Measurements from ENCODE around the gene SMIM5.
"Not testable (repeated sequence)": the region's sequence is repeated elsewhere in the genome, so short reads cannot be mapped to it uniquely, and the experiment has no call there.

The SMIM5 gene

GRCh38 chr17:75632863-75633485 lies at the start of gene SMIM5:
Gene SMIM5 (plus strand): TSS chr17:75633434. CDS start chr17:75640202, 6,768 bp downstream.
- peak; percentile 61 to 77 for DNase-seq (ENCODE audit: low read depth in 2 of 2)

DNA sequence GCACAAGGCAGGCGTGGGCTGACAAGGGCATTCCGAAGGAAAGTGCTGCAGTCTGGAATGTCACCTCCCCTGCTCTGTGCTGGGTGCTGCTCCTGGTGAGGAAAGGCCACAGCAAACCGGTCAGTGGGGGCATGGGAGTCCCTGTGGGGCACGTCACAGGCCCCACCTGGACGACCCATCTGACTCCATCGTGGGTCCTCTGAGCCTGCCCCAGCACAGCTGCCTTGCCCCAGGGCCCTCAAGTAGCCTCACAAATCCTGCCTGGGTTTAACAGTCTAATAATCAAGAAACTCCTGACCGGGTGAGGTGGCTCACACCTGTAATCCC lies 48.4 kb upstream of the SMIM5 start:
- DNase-seq (ENCODE audit: low read depth in 2 of 2) = no peak

- DNase-seq (ENCODE audit: low read depth in 2 of 2) = peak in 1 of 2 donors; percentile 32
Observed at GRCh38 chr17:75587675-75588595, 45.3 kb upstream of the SMIM5 start, which contains the start of gene MYO15B. Gene MYO15B (plus strand): TSS chr17:75587800. CDS start chr17:75588058, 258 bp downstream.

- DNase-seq (ENCODE audit: low read depth in 2 of 2) = no peak
Observed at GRCh38 chr17:75588596-75589011, 44.6 kb upstream of the SMIM5 start.

DNA sequence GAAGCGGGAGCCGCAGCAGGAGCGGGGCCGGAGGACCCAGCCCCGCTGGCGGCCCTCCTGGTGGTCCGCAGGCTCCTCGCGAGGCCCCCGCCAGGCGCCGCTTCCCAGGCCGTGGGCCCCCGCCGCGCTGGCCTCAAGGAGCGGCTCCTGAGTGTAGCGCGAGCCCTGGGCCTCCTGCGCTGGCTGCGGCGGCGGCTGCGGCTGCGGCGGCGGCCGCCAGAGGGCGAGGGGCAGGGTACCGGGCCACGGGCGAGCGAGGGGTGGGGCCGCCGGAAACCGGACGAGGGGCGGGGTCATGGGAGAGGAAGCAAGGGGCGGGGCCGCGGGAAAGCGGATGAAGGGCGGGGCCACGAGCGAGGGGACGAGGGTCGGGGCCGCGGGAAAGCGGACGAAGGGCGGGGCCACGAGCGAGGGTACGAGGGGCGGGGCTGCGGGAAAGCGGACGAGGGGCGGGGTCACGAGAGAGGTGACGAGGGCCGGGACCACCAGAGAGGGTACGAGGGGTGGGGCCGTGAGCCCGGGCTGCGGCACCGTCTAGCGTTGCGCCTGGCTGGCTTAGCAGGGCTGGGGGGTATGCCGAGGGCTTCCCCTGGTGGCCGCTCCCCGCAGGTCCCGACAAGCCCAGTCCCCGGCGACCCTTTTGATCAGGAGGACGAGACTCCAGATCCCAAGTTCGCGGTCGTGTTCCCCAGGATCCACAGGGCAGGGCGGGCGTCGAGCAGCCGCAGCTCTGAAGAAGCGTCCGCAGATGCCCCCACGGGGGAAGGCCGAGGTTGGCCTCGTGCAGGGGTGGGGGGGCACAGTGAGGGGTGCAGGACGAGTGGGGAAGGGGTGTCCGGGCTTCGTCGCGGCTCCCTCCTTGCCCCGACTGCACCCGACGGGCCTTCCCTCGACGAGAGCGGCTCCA lies 44.0 kb upstream of the SMIM5 start:
- DNase-seq (ENCODE audit: low read depth in 2 of 2) = peak; percentile 94 to 99

DNA sequence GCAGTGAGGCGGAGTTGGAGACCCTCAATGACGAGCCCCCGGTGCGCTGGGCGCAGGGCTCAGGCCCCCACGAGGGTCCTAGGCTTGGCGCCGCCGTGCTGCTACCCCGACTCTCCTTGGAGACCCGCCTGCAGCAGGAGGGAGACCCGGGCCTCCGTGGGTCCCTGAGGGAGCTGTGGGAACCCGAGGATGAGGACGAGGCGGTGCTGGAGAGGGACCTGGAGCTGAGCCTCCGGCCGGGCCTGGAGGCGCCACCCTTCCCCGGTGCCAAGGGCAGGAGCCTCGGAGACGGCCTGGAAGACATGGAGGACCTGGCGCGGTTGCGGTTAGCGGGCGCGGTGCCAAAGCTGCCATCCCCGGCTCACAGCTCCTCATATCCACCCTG lies 43.3 kb upstream of the SMIM5 start:
- DNase-seq (ENCODE audit: low read depth in 2 of 2) = no peak

DNA sequence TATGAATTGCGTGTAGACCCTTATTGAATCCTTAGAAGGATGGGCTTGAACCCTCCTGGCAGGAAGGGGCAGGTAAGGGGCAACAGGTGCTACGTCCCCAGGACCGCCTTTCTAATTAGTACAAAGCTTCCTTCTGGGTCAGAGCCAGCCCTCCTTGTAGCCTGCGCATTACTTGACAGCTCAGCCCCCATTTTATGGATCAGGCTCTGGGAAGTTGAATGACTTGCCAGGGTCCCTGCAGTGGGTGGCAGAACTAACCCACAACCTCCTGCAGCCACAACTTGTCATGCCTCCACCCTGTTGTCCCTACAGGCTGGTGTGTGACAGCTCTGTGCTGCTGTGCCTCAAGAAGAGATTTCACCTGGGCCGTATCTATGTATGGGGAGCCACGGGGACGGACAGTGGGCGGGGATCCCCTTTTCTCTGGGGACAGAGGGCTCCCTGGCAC lies 42.9 kb upstream of the SMIM5 start:
- no peak for DNase-seq (ENCODE audit: low read depth in 2 of 2)

DNA sequence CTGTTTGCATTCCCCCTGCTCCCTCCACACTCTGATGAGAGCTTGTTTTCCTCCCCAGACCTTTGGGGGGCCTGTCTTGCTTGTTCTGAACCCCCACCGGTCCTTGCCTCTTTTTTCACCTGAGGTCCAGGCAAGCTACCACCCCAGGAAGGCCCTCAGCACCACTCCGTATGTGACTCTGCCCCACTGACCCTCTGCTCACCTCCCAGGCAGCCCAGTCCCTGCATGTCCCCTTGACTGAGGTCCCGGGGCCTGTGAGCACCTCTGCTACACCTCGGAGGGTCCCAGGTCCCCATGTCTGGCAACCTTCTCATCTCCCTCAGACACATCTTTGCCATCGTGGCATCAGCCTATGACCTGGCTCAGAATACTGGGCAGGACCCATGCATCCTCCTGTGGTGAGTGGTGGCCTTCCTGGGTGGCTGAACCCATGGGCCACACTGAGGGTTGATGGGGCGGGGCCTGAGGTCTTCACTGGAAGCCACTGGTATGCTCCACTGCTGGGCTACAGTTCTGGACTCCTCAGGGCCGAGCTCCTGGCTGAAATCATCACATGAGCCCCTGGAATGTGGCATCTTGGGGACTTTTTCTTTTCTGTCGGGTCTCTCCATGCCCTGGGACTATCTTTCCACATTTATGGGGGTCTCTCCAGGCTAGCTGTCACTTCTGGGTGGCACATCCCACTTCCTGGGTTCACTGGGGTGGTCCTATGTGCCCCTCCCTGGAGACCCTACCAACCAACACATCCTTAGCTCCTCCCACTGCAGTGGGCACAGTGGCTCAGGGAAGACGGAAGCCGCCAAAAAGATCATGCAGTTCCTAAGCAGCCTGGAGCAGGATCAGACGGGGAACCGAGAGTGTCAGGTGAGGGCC lies 42.1 kb upstream of the SMIM5 start:
- no peak for DNase-seq (ENCODE audit: low read depth in 2 of 2)

GRCh38 chr17:75591722-75592302 lies 41.4 kb upstream of the SMIM5 start:
- DNase-seq (ENCODE audit: low read depth in 2 of 2) = no peak

- no peak for DNase-seq (ENCODE audit: low read depth in 2 of 2)
Observed at GRCh38 chr17:75592348-75593020, 40.8 kb upstream of the SMIM5 start.

DNA sequence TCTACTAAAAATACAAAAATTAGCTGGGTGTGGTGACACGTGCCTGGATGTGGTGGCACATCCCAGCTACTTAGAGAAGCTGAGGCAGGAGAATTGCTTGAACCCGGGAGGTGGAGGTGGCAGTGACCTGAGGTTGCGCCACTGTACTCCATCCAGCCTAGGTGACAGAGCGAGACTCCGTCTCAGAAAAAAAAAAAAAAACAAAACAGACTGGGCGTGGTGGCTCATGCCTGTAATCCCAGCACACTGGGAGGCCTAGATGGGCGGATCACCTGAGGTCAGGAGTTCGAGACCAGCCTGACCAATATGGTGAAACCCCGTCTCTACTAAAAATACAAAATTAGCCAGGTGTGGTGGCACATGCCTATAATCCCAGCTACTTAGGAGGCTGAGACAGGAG lies 39.8 kb upstream of the SMIM5 start:
- DNase-seq (ENCODE audit: low read depth in 2 of 2) = not testable (repeated sequence)

- no peak for DNase-seq (ENCODE audit: low read depth in 2 of 2)
Observed at GRCh38 chr17:75594499-75595283, 38.5 kb upstream of the SMIM5 start.

DNA sequence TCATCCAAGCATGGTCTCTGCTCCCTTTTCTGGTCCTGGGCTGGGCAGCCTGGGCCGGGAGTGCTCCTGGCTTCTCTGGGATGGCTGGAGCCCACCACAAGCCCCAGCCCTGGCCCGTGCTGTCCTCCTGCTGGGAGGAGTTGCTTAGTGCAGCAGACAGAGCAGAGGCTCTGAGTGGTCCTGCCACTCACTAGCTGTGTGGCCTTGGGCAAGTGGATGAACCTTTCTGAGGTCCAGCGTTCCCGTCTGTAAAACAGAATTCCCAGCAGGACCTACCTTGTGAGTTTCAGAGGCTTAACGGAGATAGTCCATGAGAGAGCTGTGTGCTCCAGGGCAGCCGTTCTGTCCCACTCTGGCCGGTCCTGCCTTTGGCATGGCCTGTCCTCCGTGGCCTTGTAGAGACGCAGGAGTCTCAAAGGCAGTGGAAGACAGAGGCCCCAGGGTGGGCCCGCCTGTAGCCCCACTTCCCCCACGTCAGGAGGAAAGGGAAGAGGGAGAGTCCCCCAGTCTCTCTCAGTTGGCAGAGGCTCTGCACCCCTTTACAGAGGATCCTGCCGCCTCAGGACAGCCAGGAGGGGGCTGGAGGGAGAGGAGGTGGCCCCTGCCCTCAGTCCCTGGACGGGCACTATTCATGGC lies 37.8 kb upstream of the SMIM5 start:
- DNase-seq (ENCODE audit: low read depth in 2 of 2) = no peak

- no peak for DNase-seq (ENCODE audit: low read depth in 2 of 2)
Observed at GRCh38 chr17:75595920-75596313, 37.3 kb upstream of the SMIM5 start.

- no peak for DNase-seq (ENCODE audit: low read depth in 2 of 2)
Observed at GRCh38 chr17:75596320-75597087, 36.7 kb upstream of the SMIM5 start.

GRCh38 chr17:75601057-75601987 lies 31.9 kb upstream of the SMIM5 start:
- DNase-seq (ENCODE audit: low read depth in 2 of 2) = peak in 1 of 2 donors; percentile 38

DNA sequence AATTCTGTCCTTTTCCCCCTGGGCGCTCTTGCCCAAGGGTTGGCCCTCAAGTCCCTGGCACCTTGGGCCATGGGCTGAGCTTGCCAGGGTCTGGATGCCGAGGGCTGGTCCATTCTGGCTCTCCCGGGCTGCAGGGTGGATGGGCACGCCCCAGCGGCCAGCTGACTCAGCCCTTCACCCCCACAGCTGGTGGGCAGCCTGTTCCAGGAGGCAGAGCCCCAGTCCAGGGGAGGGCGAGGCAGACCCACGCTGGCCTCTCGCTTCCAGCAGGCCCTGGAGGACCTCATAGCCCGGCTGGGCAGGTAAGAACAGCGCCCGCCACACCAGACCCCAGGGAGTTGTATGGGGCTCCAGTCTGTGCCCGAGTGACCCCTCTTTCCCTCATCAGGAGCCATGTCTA lies 30.6 kb upstream of the SMIM5 start:
- no peak for DNase-seq (ENCODE audit: low read depth in 2 of 2)
